ENCODE results near the gene SRY.

The SRY gene

GRCh38 chrY:2787600-2787999 lies at the start of gene SRY:
SRY (minus strand) TSS chrY:2787682; CDS start chrY:2787603, 79 bp downstream.
- Histone ChIP-seq H3K4me1 (ENCODE audit: insufficient read depth, low read length) (no peaks in the 10 kb centered on the region), H2AFZ (ENCODE audit: low read depth, low read length) (no peak within 1 kb of the TSS; the same call in 1 of the 2 replicates), H3K9ac (ENCODE audit: low read depth, low read length) (no peak within 1 kb of the TSS), H3K9me3 (ENCODE audit: insufficient read depth, low read length, severe bottlenecking) (no peaks in the 10 kb centered on the region), H3K4me2 (ENCODE audit: insufficient read depth, low read length) (no peak within 1 kb of the TSS), H4K20me1 (ENCODE audit: insufficient read depth, low read length) (no peaks in the 10 kb centered on the region), H3K27ac (ENCODE audit: low read length) (no peak within 1 kb of the TSS), H3K36me3 (ENCODE audit: insufficient read depth, low read length) (no peaks in the 10 kb centered on the region), H3K4me3 (ENCODE audit: low read depth in 1 of 2, low read length in 2 of 2) (no peak within 1 kb of the TSS), H3K27me3 (ENCODE audit: insufficient read depth, low read length, poor library complexity) (no peaks in the 10 kb centered on the region), H3K79me2 (ENCODE audit: insufficient read depth, low read length) (no peaks in the 10 kb centered on the region)
- TF ChIP-seq CTCF (IDR thresholded peaks at IDR 0.05; ENCODE audit: borderline replicate concordance, extremely low read depth, low read length, poor library complexity, severe bottlenecking), result no peak
- TF ChIP-seq EZH2 (IDR thresholded peaks at IDR 0.05; ENCODE audit: borderline replicate concordance, low read depth, low read length, severe bottlenecking), result no peak
- DNase-seq, result no peak
- ATAC-seq (ENCODE audit: insufficient read depth, low read depth), result no peak

- Histone ChIP-seq H2AFZ (ENCODE audit: low read depth, low read length) (no peak overlapping the region), H3K4me2 (ENCODE audit: insufficient read depth, low read length) (no peak overlapping the region), H3K27ac (ENCODE audit: low read length) (no peak overlapping the region), H3K27me3 (ENCODE audit: insufficient read depth, low read length, poor library complexity) (no peaks in the 10 kb centered on the region), H3K36me3 (ENCODE audit: insufficient read depth, low read length) (peaks cover 3% of the 10 kb centered on the region; the same call in 1 of the 2 replicates), H3K9me3 (ENCODE audit: insufficient read depth, low read length, severe bottlenecking) (no peaks in the 10 kb centered on the region), H4K20me1 (ENCODE audit: insufficient read depth, low read length) (no peaks in the 10 kb centered on the region), H3K4me1 (ENCODE audit: insufficient read depth, low read length) (peaks cover 9% of the 10 kb centered on the region), H3K79me2 (ENCODE audit: insufficient read depth, low read length) (peaks cover 7% of the 10 kb centered on the region), H3K9ac (ENCODE audit: low read depth, low read length) (no peak overlapping the region), H3K4me3 (ENCODE audit: low read depth in 1 of 2, low read length in 2 of 2) (no peak overlapping the region)
- TF ChIP-seq EZH2 (IDR thresholded peaks at IDR 0.05; ENCODE audit: borderline replicate concordance, low read depth, low read length, severe bottlenecking) (no peak), CTCF (IDR thresholded peaks at IDR 0.05; ENCODE audit: borderline replicate concordance, extremely low read depth, low read length, poor library complexity, severe bottlenecking) (no peak)
- DNase-seq, result no peak
- no peak for ATAC-seq (ENCODE audit: insufficient read depth, low read depth)
These were observed 49.6 kb upstream of the SRY start for GRCh38 chrY:2837078-2837477.

GRCh38 chrY:2835230-2835629 lies 47.7 kb upstream of the SRY start:
- no peak overlapping the region for H3K9ac ChIP-seq (ENCODE audit: low read depth, low read length)
- no peaks in the 10 kb centered on the region for H3K79me2 ChIP-seq (ENCODE audit: insufficient read depth, low read length)
- H3K4me3 ChIP-seq (ENCODE audit: low read depth in 1 of 2, low read length in 2 of 2), result no peak overlapping the region
- H3K27me3 ChIP-seq (ENCODE audit: insufficient read depth, low read length, poor library complexity), result no peaks in the 10 kb centered on the region
- ATAC-seq (ENCODE audit: insufficient read depth, low read depth), result no peak
- DNase-seq, result no peak
- H3K4me2 ChIP-seq (ENCODE audit: insufficient read depth, low read length), result no peak overlapping the region
- TF ChIP-seq CTCF (IDR thresholded peaks at IDR 0.05; ENCODE audit: borderline replicate concordance, extremely low read depth, low read length, poor library complexity, severe bottlenecking) (no peak), EZH2 (IDR thresholded peaks at IDR 0.05; ENCODE audit: borderline replicate concordance, low read depth, low read length, severe bottlenecking) (no peak)
- H2AFZ ChIP-seq (ENCODE audit: low read depth, low read length), result no peak overlapping the region
- no peaks in the 10 kb centered on the region for H3K9me3 ChIP-seq (ENCODE audit: insufficient read depth, low read length, severe bottlenecking)
- H4K20me1 ChIP-seq (ENCODE audit: insufficient read depth, low read length), result no peaks in the 10 kb centered on the region
- H3K36me3 ChIP-seq (ENCODE audit: insufficient read depth, low read length), result no peaks in the 10 kb centered on the region
- peaks cover 2% of the 10 kb centered on the region; the same call in 1 of the 2 replicates for H3K4me1 ChIP-seq (ENCODE audit: insufficient read depth, low read length)
- H3K27ac ChIP-seq (ENCODE audit: low read length), result no peak overlapping the region

- no peaks in the 10 kb centered on the region for H3K36me3 ChIP-seq (ENCODE audit: insufficient read depth, low read length)
- no peak overlapping the region for H3K9ac ChIP-seq (ENCODE audit: low read depth, low read length)
- H3K27me3 ChIP-seq (ENCODE audit: insufficient read depth, low read length, poor library complexity), result no peaks in the 10 kb centered on the region
- no peak overlapping the region for H3K4me3 ChIP-seq (ENCODE audit: low read depth in 1 of 2, low read length in 2 of 2)
- no peak for ATAC-seq (ENCODE audit: insufficient read depth, low read depth)
- no peaks in the 10 kb centered on the region for H4K20me1 ChIP-seq (ENCODE audit: insufficient read depth, low read length)
- no peak for DNase-seq
- H2AFZ ChIP-seq (ENCODE audit: low read depth, low read length), result no peak overlapping the region
- no peak overlapping the region for H3K27ac ChIP-seq (ENCODE audit: low read length)
- no peaks in the 10 kb centered on the region for H3K4me1 ChIP-seq (ENCODE audit: insufficient read depth, low read length)
- H3K79me2 ChIP-seq (ENCODE audit: insufficient read depth, low read length), result no peaks in the 10 kb centered on the region
- no peaks in the 10 kb centered on the region for H3K9me3 ChIP-seq (ENCODE audit: insufficient read depth, low read length, severe bottlenecking)
- H3K4me2 ChIP-seq (ENCODE audit: insufficient read depth, low read length), result no peak overlapping the region
- no peak for TF ChIP-seq EZH2 (IDR thresholded peaks at IDR 0.05; ENCODE audit: borderline replicate concordance, low read depth, low read length, severe bottlenecking)
- no peak for TF ChIP-seq CTCF (IDR thresholded peaks at IDR 0.05; ENCODE audit: borderline replicate concordance, extremely low read depth, low read length, poor library complexity, severe bottlenecking)
These were observed 41.0 kb upstream of the SRY start for GRCh38 chrY:2828497-2828896.
